ENCODE data around the gene CD81.

Gene CD81

GRCh38 chr11:2390091-2390724 is 13.1 kb downstream of the CD81 start:
- no peak for DNase-seq (ENCODE audit: low read depth in 2 of 2)

DNA sequence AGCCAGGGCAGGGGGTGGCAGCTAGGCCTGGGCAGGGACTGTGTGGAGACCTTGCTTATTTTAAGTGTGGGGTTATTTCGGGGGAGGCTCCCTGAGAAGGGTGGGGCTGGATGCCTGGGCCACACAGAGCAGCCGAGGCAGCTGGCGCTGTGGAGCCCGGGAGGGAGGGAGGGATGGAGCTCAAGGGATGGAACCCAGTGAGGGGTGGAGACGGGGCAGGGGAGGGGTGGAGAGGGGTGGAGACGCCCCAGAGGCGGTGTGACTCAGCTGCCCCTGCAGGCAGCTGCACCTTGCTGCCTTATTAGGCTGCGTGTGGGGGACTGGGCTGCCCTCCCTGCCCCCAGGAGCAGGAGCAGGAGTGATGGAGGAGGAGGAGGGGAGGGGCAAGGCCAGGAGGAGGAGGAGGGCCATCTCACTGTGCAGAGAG is 13.6 kb downstream of the CD81 start:
- DNase-seq (ENCODE audit: low read depth in 2 of 2) = no peak

GRCh38 chr11:2391181-2391975 is 14.3 kb downstream of the CD81 start:
- DNase-seq (ENCODE audit: low read depth in 2 of 2) = no peak

DNA sequence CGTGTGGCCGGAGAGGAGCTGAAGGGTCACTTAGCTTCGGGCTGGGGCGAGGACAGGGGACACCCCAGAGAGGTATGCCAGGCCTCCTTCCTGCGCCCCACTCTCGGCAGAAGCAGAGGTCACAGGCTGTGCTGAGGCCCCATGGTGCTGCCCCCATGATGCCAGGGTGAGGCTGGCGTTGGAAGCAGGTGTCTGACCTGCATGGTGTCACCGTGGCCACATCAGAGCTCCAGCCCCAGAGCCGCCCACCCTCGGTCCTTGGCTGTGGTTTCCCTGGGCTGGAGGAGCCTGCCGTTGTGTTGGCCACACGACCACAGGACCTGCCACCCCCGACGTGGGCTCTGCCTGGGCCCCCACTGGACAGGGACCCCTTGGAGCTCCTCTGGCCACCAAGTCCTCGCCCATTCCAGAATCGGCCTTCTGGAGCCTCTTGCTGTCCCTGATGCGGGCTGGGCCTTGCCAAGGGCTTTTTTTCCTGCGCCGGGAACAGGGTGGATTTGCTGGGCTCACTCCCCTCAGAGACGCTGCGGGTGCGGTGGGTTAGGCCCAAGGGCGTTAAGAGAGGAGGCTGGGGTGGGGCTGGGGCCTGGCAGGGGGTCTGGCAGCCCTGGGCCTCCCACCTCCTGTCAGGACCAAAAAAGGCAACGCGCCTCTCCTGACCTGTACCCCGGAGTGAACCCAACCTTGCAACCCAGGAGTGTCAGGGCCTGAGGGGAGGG is 15.3 kb downstream of the CD81 start:
- DNase-seq (ENCODE audit: low read depth in 2 of 2) = no peak

GRCh38 chr11:2393111-2393868 is 16.2 kb downstream of the CD81 start:
- no peak for DNase-seq (ENCODE audit: low read depth in 2 of 2)

GRCh38 chr11:2393941-2394817 is 17.1 kb downstream of the CD81 start:
- DNase-seq (ENCODE audit: low read depth in 2 of 2) = no peak

DNA sequence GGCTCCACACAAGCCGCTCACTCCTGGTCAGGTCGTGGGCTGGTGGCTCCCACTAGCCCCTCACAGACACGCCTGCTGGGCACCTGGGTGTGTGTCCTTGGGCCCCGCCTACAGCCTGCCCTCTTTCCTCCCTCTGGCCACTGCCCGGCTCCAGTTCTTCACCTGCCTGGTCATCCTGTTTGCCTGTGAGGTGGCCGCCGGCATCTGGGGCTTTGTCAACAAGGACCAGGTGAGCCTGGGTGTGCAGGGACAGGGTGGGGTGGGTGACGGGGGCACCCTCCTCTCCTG is 17.7 kb downstream of the CD81 start:
- no peak for DNase-seq (ENCODE audit: low read depth in 2 of 2)

- DNase-seq (ENCODE audit: low read depth in 2 of 2) = no peak
Measured at GRCh38 chr11:2395211-2395730, 18.2 kb downstream of the CD81 start.

DNA sequence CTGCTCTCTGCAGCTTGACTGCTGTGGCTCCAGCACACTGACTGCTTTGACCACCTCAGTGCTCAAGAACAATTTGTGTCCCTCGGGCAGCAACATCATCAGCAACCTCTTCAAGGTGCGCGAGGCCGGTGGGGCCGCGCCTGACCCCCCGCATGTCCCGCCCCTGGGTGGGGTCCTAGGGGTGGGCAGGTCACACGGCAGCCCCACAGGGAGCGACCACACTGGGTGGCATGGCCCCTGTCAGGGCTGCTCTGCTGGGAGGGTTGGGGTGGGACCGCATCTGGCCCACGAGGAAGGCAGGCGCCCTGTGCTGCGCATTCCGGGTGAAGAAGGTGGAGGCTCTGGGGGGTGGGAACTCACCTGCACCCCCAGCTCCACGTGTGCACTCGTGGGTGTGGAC is 18.7 kb downstream of the CD81 start:
- no peak for DNase-seq (ENCODE audit: low read depth in 2 of 2)

- DNase-seq (ENCODE audit: low read depth in 2 of 2) = no peak
Measured at GRCh38 chr11:2396471-2396870, 19.4 kb downstream of the CD81 start.

GRCh38 chr11:2397005-2397404 is 19.9 kb downstream of the CD81 start:
- no peak for DNase-seq (ENCODE audit: low read depth in 2 of 2)

- DNase-seq (ENCODE audit: low read depth in 2 of 2) = no peak
Measured at GRCh38 chr11:2398664-2399355, 21.7 kb downstream of the CD81 start.

GRCh38 chr11:2399488-2400068 is 22.5 kb downstream of the CD81 start:
- no peak for DNase-seq (ENCODE audit: low read depth in 2 of 2)

DNA sequence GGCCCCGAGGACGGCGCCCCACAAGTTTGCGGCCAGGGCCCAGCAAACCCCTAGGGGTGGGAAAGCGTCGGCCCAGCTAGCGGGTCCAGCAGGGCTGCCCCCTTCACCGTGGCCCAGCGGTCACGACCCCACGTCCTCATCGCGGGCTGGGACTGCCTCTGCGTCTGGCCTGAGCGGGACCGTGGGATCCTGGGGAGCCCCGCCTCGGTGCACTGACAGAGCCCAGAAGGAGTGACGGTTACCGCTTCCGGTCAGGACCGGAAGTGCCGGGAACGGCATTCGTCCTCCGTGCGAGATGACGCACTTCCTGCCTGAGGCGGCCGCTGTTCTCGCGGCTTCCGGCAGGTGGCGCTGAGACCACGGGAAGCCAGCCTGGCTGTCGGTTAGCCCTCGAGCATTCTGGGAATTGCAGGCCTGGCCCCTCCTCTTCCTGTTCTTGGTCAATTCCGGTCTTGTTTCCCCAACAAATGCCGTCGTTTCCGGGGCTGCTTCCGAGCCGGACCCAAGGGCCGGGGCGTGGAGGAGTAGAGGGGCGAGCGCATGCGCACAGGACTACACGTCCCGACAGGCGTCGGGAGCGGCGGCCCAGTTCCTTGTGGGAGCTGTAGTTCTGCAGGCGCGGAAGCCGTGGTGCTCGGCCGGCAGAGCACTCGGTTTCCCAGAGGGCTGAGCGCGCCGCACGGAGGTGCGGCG is 23.1 kb downstream of the CD81 start, which contains the start of gene TSSC4:
Gene TSSC4, plus strand, starts transcription at position 682 of the 693 bp plus-strand sequence. CDS start 1,884 bp downstream, outside the sequence.
- DNase-seq (ENCODE audit: low read depth in 2 of 2) = peak; percentile 98 to 100

DNA sequence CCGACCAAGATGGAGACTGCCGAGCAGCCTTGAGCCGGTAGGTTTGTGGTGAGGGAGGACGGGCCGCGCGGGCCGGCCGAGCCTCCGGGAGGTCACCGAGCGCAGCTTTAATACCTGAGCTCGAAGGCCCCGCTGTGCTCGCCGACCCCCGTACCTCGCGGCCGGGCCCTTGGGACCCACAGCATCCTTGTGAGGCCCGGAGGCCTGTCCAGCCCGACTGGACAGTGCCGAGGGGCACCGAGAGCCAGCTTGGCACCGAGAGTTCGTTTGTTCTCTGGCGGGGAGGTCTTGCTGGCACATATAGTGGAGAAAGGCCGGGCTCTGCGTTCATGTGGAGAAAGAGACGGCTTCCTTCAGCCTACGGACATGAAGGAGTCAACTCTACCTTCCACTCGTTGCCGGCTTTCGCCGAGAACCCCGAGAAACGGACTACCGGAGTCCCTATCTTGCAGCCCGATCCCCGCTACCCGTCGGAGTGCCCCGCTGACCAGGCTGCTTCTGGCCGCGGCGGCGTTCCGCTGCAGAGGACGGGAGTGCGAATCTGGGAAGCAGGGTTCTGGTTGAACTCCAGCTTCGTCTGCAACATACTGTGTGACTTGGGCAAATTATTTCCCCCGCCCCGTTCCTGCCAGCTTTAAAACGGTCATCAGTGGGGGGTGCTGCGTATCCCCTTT is 23.8 kb downstream of the CD81 start:
- no peak for DNase-seq (ENCODE audit: low read depth in 2 of 2)

GRCh38 chr11:2401436-2401984 is 24.4 kb downstream of the CD81 start:
- DNase-seq (ENCODE audit: low read depth in 2 of 2) = no peak

GRCh38 chr11:2402106-2402505 is 25.0 kb downstream of the CD81 start:
- DNase-seq (ENCODE audit: low read depth in 2 of 2) = no peak

DNA sequence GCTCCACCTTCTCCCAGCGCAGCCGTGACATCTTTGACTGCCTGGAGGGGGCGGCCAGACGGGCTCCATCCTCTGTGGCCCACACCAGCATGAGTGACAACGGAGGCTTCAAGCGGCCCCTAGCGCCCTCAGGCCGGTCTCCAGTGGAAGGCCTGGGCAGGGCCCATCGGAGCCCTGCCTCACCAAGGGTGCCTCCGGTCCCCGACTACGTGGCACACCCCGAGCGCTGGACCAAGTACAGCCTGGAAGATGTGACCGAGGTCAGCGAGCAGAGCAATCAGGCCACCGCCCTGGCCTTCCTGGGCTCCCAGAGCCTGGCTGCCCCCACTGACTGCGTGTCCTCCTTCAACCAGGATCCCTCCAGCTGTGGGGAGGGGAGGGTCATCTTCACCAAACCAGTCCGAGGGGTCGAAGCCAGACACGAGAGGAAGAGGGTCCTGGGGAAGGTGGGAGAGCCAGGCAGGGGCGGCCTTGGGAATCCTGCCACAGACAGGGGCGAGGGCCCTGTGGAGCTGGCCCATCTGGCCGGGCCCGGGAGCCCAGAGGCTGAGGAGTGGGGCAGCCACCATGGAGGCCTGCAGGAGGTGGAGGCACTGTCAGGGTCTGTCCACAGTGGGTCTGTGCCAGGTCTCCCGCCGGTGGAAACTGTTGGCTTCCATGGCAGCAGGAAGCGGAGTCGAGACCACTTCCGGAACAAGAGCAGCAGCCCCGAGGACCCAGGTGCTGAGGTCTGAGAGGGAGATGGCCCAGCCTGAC is 26.0 kb downstream of the CD81 start:
- no peak for DNase-seq (ENCODE audit: low read depth in 2 of 2)

All from activated CD8-positive, alpha-beta memory T cell treated with anti-CD3 and anti-CD28 coated beads for 4 hours (primary cell).